HG03457 (cell line): Measurements from ENCODE around the gene SLC9A3.

Experiments used
- ATAC-seq: cut with Tn5 transposase; IDR thresholded peaks from one replicate; pipeline ENCODE4 v1.9.1; 2021; ENCODE audit warnings: moderate number of reproducible peaks; ENCODE audit not compliant: unreplicated experiment

SLC9A3 gene

GRCh38 chr5:421287-421880 is 102.9 kb downstream of the SLC9A3 start:
- ATAC-seq = no peak

- ATAC-seq = no peak
Measured at GRCh38 chr5:420632-421286, 103.5 kb downstream of the SLC9A3 start.
